PC-3 (cell line): ENCODE measurements around the gene TSPAN32. TPM values are rescaled to one million over a fixed set of nuclear protein-coding genes. Genes with fewer than 3 reads are reported as not detected.

Source experiments
- ATAC-seq: fragments of 200-7000 bp; cut with Tn5 transposase; 2 replicates; pipeline ENCODE4 v1.9.1; 2020; ENCODE audit warnings: mild to moderate bottlenecking, moderate library complexity
- BruUV-seq: library from RNA; stranded (reverse); fragments of 400-500 nt; replicated peaks from 2 replicates; lab custom pipeline; 2021; lab: Mats Ljungman, UMichigan
- CTCF ChIA-PET: fragments of 300-600 bp; sonication (Branson Sonifier 250); formaldehyde crosslinking; loops from one replicate; lab custom pipeline; 2022; ENCODE audit warnings: antibody characterized with exemption; lab: Charles Lee
- POLR2A ChIA-PET: fragments of 300-600 bp; sonication (Branson Sonifier 250); formaldehyde crosslinking; loops from one replicate; lab custom pipeline; 2022; ENCODE audit warnings: antibody characterized with exemption; ENCODE audit not compliant: unreplicated experiment; lab: Charles Lee
- DNase-seq: peaks from one replicate; pipeline ENCODE4 v3.0.0-alpha.2; 2015
- H2AFZ ChIP-seq: fragments of 300-600 bp; sonication (generic); 2 replicates; pipeline ENCODE4 v1.6.0; 2016; ENCODE audit warnings: antibody characterized with exemption, low read length
- H3F3A ChIP-seq: fragments of 300-600 bp; sonication (generic); one replicate; pipeline ENCODE4 v1.6.0; 2017; ENCODE audit warnings: antibody characterized with exemption, low read length, control low read depth, mild to moderate bottlenecking; ENCODE audit not compliant: unreplicated experiment
- H3K27ac ChIP-seq: fragments of 300-600 bp; sonication (generic); 2 replicates; pipeline ENCODE4 v1.5.1; 2016; ENCODE audit warnings: mild to moderate bottlenecking, low read length
- H3K27me3 ChIP-seq: fragments of 300-600 bp; sonication (generic); 2 replicates; pipeline ENCODE4 v1.6.1; 2016; ENCODE audit warnings: low read length, mixed read lengths
- H3K36me3 ChIP-seq: fragments of 300-600 bp; sonication (generic); 2 replicates; pipeline ENCODE4 v1.6.1; 2016; ENCODE audit warnings: low read depth, mixed run types, low read length, mixed read lengths
- H3K4me1 ChIP-seq: fragments of 300-600 bp; sonication (generic); 2 replicates; pipeline ENCODE4 v1.5.1; 2016; ENCODE audit warnings: low read length; ENCODE audit not compliant: insufficient read depth
- H3K4me2 ChIP-seq: fragments of 300-600 bp; sonication (generic); 2 replicates; pipeline ENCODE4 v1.6.0; 2016; ENCODE audit warnings: low read length
- H3K4me3 ChIP-seq: fragments of 300-600 bp; sonication (generic); 2 replicates; pipeline ENCODE4 v1.5.1; 2016; ENCODE audit warnings: mild to moderate bottlenecking, low read length, mixed read lengths
- H3K79me2 ChIP-seq: fragments of 300-600 bp; sonication (generic); 2 replicates; pipeline ENCODE4 v1.6.1; 2017; ENCODE audit warnings: low read length, mixed read lengths
- H3K9ac ChIP-seq: fragments of 300-600 bp; sonication (generic); 2 replicates; pipeline ENCODE4 v1.6.0; 2016; ENCODE audit warnings: mild to moderate bottlenecking, low read length
- H3K9me2 ChIP-seq: fragments of 300-600 bp; sonication (generic); replicated peaks from 2 replicates; pipeline ENCODE4 v1.6.1; 2016; ENCODE audit warnings: mixed run types, low read length, mixed read lengths
- H3K9me3 ChIP-seq: fragments of 300-600 bp; sonication (generic); 2 replicates; pipeline ENCODE4 v1.6.1; 2016; ENCODE audit warnings: low read length, mixed read lengths
- H4K20me1 ChIP-seq: fragments of 300-600 bp; sonication (generic); 2 replicates; pipeline ENCODE4 v1.6.1; 2016; ENCODE audit warnings: low read length, mixed read lengths
- EZH2 ChIP-seq: fragments of 300-600 bp; sonication (generic); IDR thresholded peaks from one replicate; pipeline ENCODE4 v1.6.1; 2017; ENCODE audit warnings: antibody characterized with exemption, mild to moderate bottlenecking, low read length; ENCODE audit not compliant: unreplicated experiment
- EZH2phosphoT487 ChIP-seq: fragments of 300-600 bp; sonication (generic); IDR thresholded peaks from 2 replicates; pipeline ENCODE4 v1.6.1; 2018; ENCODE audit warnings: mild to moderate bottlenecking, antibody characterized with exemption, low read length, borderline replicate concordance
- intact Hi-C: fragments of 100-400 bp; cut with micrococcal nuclease; formaldehyde crosslinking; loops from 2 replicates; pipeline ENCODE4 v1.9.0; 2023
- total RNA-seq: library from RNA; depleted of rRNA; stranded (reverse); fragments of >200 nt; gene quantifications from 2 replicates; pipeline ENCODE4 v1.2.3, GENCODE V29; 2014
- TF ChIP-seq, protein P1 (sequence below): fragments of 300-600 bp; sonication (generic); conservative IDR thresholded peaks from 2 replicates; pipeline ENCODE4 v1.5.1; 2017; ENCODE audit warnings: antibody characterized with exemption, low read depth, mild to moderate bottlenecking, low read length

TSPAN32 gene
- total RNA-seq, 1 experiment from 2014 or later: not detected

- H3K36me3 ChIP-seq: no peaks in the 10 kb centered on the region
- ATAC-seq: no peak
- no peaks in the 10 kb centered on the region for H3F3A ChIP-seq
- H4K20me1 ChIP-seq: no peaks in the 10 kb centered on the region
- H3K4me2 ChIP-seq: no peak overlapping the region
- no peaks in the 10 kb centered on the region for H3K9me3 ChIP-seq
- H3K4me1 ChIP-seq: peaks cover 14% of the 10 kb centered on the region
- H3K9me2 ChIP-seq: no peaks in the 10 kb centered on the region
- no peak overlapping the region for H3K27ac ChIP-seq
- no peak overlapping the region for H3K9ac ChIP-seq
- no peak overlapping the region for H3K4me3 ChIP-seq
- ChIA-PET POLR2A (no interaction called here), CTCF (no interaction called here)
- DNase-seq: no peak
- H2AFZ ChIP-seq: no peak overlapping the region
- intact Hi-C loops: no loop called here
- no peaks in the 10 kb centered on the region for H3K27me3 ChIP-seq
- no peaks in the 10 kb centered on the region for H3K79me2 ChIP-seq
- TF ChIP-seq, protein P1, sequence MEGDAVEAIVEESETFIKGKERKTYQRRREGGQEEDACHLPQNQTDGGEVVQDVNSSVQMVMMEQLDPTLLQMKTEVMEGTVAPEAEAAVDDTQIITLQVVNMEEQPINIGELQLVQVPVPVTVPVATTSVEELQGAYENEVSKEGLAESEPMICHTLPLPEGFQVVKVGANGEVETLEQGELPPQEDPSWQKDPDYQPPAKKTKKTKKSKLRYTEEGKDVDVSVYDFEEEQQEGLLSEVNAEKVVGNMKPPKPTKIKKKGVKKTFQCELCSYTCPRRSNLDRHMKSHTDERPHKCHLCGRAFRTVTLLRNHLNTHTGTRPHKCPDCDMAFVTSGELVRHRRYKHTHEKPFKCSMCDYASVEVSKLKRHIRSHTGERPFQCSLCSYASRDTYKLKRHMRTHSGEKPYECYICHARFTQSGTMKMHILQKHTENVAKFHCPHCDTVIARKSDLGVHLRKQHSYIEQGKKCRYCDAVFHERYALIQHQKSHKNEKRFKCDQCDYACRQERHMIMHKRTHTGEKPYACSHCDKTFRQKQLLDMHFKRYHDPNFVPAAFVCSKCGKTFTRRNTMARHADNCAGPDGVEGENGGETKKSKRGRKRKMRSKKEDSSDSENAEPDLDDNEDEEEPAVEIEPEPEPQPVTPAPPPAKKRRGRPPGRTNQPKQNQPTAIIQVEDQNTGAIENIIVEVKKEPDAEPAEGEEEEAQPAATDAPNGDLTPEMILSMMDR: no peak
- TF ChIP-seq EZH2: no peak
- no peak for TF ChIP-seq EZH2phosphoT487
- BruUV-seq: no TSS peak
These were observed 12.9 kb downstream of the TSPAN32 start for GRCh38 chr11:2314525-2315394.

- DNase-seq: no peak
- CTCF ChIA-PET: no interaction called here
These were observed 13.8 kb downstream of the TSPAN32 start for GRCh38 chr11:2315395-2316168.

More at GRCh38 chr11:2315395-2316168, 13.8 kb downstream of the TSPAN32 start:
- intact Hi-C loops: no loop called here
- no peak for ATAC-seq
- Histone ChIP-seq H3K36me3 (no peaks in the 10 kb centered on the region), H3K9me2 (no peaks in the 10 kb centered on the region), H3K4me2 (no peak overlapping the region), H2AFZ (no peak overlapping the region), H3K9me3 (no peaks in the 10 kb centered on the region), H3K27ac (no peak overlapping the region), H4K20me1 (no peaks in the 10 kb centered on the region), H3K9ac (no peak overlapping the region), H3K27me3 (no peaks in the 10 kb centered on the region), H3K79me2 (no peaks in the 10 kb centered on the region), H3K4me3 (no peak overlapping the region), H3K4me1 (peaks cover 14% of the 10 kb centered on the region), H3F3A (no peaks in the 10 kb centered on the region)
- POLR2A ChIA-PET: no interaction called here
- no TSS peak for BruUV-seq
- TF ChIP-seq EZH2phosphoT487 (no peak), EZH2 (no peak)
- TF ChIP-seq, protein P1: no peak
